MCF 10A (cell line): ENCODE results near the gene PTPRN2. TPM values are rescaled to one million over a fixed set of nuclear protein-coding genes. Genes with fewer than 3 reads are reported as not detected.
"Not testable (repeated sequence)": the region's sequence is repeated elsewhere in the genome, so short reads cannot be mapped to it uniquely, and the experiment has no call there.

Experiments used
- BruUV-seq: library from RNA; stranded (reverse); fragments of 400-500 nt; replicated peaks from 2 replicates; lab custom pipeline; 2021; lab: Mats Ljungman, UMichigan
- CTCF ChIA-PET: fragments of 300-600 bp; sonication (Branson Sonifier 250); formaldehyde crosslinking; extraction: SDS; loops from one replicate; lab custom pipeline; 2021; ENCODE audit warnings: antibody characterized with exemption, inconsistent platforms; lab: Yijun Ruan, JAX
- POLR2A ChIA-PET: fragments of 300-600, 350-650 bp; sonication (Branson Sonifier 250); formaldehyde crosslinking; extraction: SDS; loops from one replicate; lab custom pipeline; 2020; ENCODE audit warnings: antibody characterized with exemption, inconsistent platforms; lab: Yijun Ruan, JAX
- DNase-seq: peaks from one replicate; pipeline ENCODE4 v3.0.0-alpha.2; 2018; ENCODE audit not compliant: unreplicated experiment
- H3K27ac Mint-ChIP-seq: one replicate; pipeline ENCODE4 v1.8.0; 2022; ENCODE audit warnings: mild to moderate bottlenecking, low read depth, mixed read lengths; ENCODE audit not compliant: unreplicated experiment
- H3K27me3 Mint-ChIP-seq: one replicate; pipeline ENCODE4 v1.8.0; 2022; ENCODE audit warnings: mixed read lengths; ENCODE audit not compliant: insufficient read depth, unreplicated experiment
- H3K36me3 Mint-ChIP-seq: one replicate; pipeline ENCODE4 v1.8.0; 2022; ENCODE audit warnings: mild to moderate bottlenecking, moderate library complexity, mixed read lengths; ENCODE audit not compliant: insufficient read depth, unreplicated experiment
- H3K4me1 Mint-ChIP-seq: one replicate; pipeline ENCODE4 v1.8.0; 2022; ENCODE audit warnings: mixed read lengths; ENCODE audit not compliant: insufficient read depth, unreplicated experiment
- H3K4me3 Mint-ChIP-seq: one replicate; pipeline ENCODE4 v1.8.0; 2022; ENCODE audit warnings: mild to moderate bottlenecking, moderate library complexity, mixed read lengths; ENCODE audit not compliant: unreplicated experiment
- H3K9me3 Mint-ChIP-seq: one replicate; pipeline ENCODE4 v1.8.0; 2022; ENCODE audit warnings: mixed read lengths; ENCODE audit not compliant: unreplicated experiment
- intact Hi-C: fragments of 100-400 bp; cut with micrococcal nuclease; formaldehyde crosslinking; loops from 2 replicates; pipeline ENCODE4 v1.14.1; 2022
- total RNA-seq: library from RNA; stranded (reverse); gene quantifications from 2 replicates; pipeline ENCODE4 v1.2.3, GENCODE V29; 2022
- TF ChIP-seq, protein P1 (sequence below): fragments of 200-600 bp; IDR thresholded peaks from one replicate; pipeline ENCODE4 v1.8.0; 2022; ENCODE audit warnings: antibody characterized with exemption, mild to moderate bottlenecking; ENCODE audit not compliant: unreplicated experiment

The PTPRN2 gene
- total RNA-seq, 1 experiment from 2014 or later = 4.5 TPM

DNA sequence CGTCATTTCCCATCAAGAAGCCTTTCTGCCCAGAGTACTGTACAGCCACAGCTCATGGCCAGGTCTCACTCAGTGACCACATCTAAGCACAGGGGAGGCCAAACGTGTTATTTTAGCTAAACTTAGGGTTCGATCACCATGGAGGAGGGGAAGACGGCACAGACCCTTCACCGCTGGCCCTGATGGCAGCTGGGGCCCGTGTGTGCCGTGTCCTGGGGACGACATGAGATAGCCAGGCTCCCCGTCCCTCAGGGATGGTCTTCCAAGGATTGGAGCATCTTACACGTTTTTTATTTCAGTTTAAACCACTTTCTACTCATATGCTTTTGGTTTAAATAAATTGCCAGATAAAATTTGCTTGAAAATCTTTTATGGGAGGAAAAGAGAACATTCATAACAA is 737.9 kb downstream of the PTPRN2 start:
- TF ChIP-seq, protein P1, sequence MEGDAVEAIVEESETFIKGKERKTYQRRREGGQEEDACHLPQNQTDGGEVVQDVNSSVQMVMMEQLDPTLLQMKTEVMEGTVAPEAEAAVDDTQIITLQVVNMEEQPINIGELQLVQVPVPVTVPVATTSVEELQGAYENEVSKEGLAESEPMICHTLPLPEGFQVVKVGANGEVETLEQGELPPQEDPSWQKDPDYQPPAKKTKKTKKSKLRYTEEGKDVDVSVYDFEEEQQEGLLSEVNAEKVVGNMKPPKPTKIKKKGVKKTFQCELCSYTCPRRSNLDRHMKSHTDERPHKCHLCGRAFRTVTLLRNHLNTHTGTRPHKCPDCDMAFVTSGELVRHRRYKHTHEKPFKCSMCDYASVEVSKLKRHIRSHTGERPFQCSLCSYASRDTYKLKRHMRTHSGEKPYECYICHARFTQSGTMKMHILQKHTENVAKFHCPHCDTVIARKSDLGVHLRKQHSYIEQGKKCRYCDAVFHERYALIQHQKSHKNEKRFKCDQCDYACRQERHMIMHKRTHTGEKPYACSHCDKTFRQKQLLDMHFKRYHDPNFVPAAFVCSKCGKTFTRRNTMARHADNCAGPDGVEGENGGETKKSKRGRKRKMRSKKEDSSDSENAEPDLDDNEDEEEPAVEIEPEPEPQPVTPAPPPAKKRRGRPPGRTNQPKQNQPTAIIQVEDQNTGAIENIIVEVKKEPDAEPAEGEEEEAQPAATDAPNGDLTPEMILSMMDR = no peak
- no TSS peak for BruUV-seq
- ChIA-PET CTCF (interaction anchor here (0.6 kb wide), 1 partner anchor 775 kb away, joined by 3 read pairs; no protein-coding TSS in a partner anchor), POLR2A (no interaction called here)
- intact Hi-C loops = no loop called here
- Mint-ChIP-seq H3K27me3 (no peaks in the 10 kb centered on the region), H3K36me3 (no peaks in the 10 kb centered on the region), H3K27ac (no peak overlapping the region), H3K4me3 (no peak overlapping the region), H3K4me1 (no peaks in the 10 kb centered on the region), H3K9me3 (peaks cover 4% of the 10 kb centered on the region)
- no peak for DNase-seq

- intact Hi-C loops = no loop called here
- H3K27ac Mint-ChIP-seq = no peak overlapping the region
- CTCF ChIA-PET = no interaction called here
- H3K4me1 Mint-ChIP-seq = no peaks in the 10 kb centered on the region
- DNase-seq = no peak
- POLR2A ChIA-PET = no interaction called here
- no peak overlapping the region for H3K4me3 Mint-ChIP-seq
- no peaks in the 10 kb centered on the region for H3K9me3 Mint-ChIP-seq
- BruUV-seq = no TSS peak
- TF ChIP-seq, protein P1 = no peak
- no peaks in the 10 kb centered on the region for H3K36me3 Mint-ChIP-seq
- H3K27me3 Mint-ChIP-seq = no peaks in the 10 kb centered on the region
These were observed 738.4 kb downstream of the PTPRN2 start for GRCh38 chr7:157849341-157849596.

DNA sequence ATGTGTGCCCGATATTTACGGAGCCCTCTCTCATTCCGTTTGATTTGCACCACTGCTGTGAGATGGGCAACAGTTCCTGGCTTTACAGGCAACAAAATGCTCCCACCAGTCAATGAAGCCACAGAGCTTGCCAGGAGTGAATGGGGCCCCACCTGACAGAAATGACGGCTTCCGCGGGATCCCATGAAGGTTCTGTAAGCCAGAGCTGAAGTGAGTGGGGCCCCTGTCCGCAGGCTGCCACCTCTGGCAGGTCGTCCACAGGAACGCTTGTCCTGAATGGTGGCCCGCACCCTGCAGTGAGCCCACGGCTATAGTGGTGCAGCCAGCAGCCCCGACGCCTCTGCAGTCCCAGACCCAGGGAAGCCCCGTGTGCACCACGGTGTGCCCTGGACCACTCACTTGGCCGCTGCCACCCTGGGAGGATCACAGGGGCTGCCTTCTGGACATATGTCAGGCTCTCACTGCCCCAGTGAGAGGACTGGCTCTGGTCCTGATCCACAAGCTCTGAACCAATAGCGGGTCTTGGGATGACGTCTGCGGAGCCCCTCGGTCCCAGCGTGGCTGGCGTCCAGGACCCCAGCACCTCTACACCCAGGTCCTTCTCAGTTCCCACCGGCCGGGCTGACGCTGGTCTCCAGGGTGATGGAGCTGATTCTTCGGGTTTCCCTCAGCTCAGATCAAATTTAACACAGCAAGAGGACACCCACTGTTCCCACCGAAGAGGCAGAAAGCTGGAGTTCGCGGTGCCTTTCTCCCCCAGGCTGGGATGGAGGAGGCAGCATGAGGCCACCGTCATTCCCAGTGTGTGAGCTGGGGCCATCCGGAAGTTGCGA is 738.9 kb downstream of the PTPRN2 start:
- no peak for DNase-seq
- Mint-ChIP-seq H3K9me3 (no peaks in the 10 kb centered on the region), H3K4me1 (no peaks in the 10 kb centered on the region), H3K27ac (no peak overlapping the region), H3K36me3 (no peaks in the 10 kb centered on the region), H3K27me3 (no peaks in the 10 kb centered on the region), H3K4me3 (no peak overlapping the region)
- no TSS peak for BruUV-seq
- ChIA-PET CTCF (no interaction called here), POLR2A (no interaction called here)
- intact Hi-C loops = no loop called here
- TF ChIP-seq, protein P1 = no peak

- POLR2A ChIA-PET, H3K27me3 Mint-ChIP-seq, intact Hi-C loops, DNase-seq, H3K9me3 Mint-ChIP-seq, H3K27ac Mint-ChIP-seq, BruUV-seq, CTCF ChIA-PET, H3K36me3 Mint-ChIP-seq, H3K4me1 Mint-ChIP-seq, H3K4me3 Mint-ChIP-seq: not testable (repeated sequence)
These were observed 739.7 kb downstream of the PTPRN2 start for GRCh38 chr7:157847756-157848487.

- H3K27ac Mint-ChIP-seq, CTCF ChIA-PET, H3K9me3 Mint-ChIP-seq, BruUV-seq, H3K27me3 Mint-ChIP-seq, H3K4me3 Mint-ChIP-seq, DNase-seq, H3K4me1 Mint-ChIP-seq, H3K36me3 Mint-ChIP-seq, POLR2A ChIA-PET, intact Hi-C loops: not testable (repeated sequence)
These were observed 740.9 kb downstream of the PTPRN2 start for GRCh38 chr7:157846746-157847145.
